ES-I3 (cell line): ENCODE measurements around the gene CNGA1.

Experiments
- H3K36me3 ChIP-seq: 2 replicates; pipeline ENCODE4 v1.6.1; 2013; ENCODE audit warnings: mild to moderate bottlenecking, low read length, control low read depth, moderate library complexity; ENCODE audit not compliant: insufficient read depth
- H3K4me1 ChIP-seq: 2 replicates; pipeline ENCODE4 v1.6.1; 2013; ENCODE audit warnings: mild to moderate bottlenecking, control low read depth, low read length; ENCODE audit not compliant: insufficient read depth
- H3K9ac ChIP-seq: 2 replicates; pipeline ENCODE4 v1.6.1; 2013; ENCODE audit warnings: low read depth, mild to moderate bottlenecking, low read length, moderate library complexity
- H3K9me3 ChIP-seq: 2 replicates; pipeline ENCODE4 v1.6.1; 2013; ENCODE audit warnings: mild to moderate bottlenecking, low read length, moderate library complexity; ENCODE audit not compliant: control insufficient read depth, insufficient read depth

Gene CNGA1

GRCh38 chr4:48038666-48039065, 22.2 kb upstream of the CNGA1 start:
- Histone ChIP-seq H3K9me3 (no peaks in the 10 kb centered on the region), H3K9ac (no peak overlapping the region), H3K36me3 (no peaks in the 10 kb centered on the region), H3K4me1 (no peaks in the 10 kb centered on the region)

- Histone ChIP-seq H3K9me3 (no peaks in the 10 kb centered on the region), H3K9ac (no peak overlapping the region), H3K36me3 (no peaks in the 10 kb centered on the region), H3K4me1 (no peaks in the 10 kb centered on the region)
Observed at GRCh38 chr4:48037117-48037462, 20.6 kb upstream of the CNGA1 start.

- Histone ChIP-seq H3K9me3 (no peaks in the 10 kb centered on the region), H3K4me1 (no peaks in the 10 kb centered on the region), H3K9ac (no peak overlapping the region), H3K36me3 (no peaks in the 10 kb centered on the region)
Observed at GRCh38 chr4:48035952-48036351, 19.5 kb upstream of the CNGA1 start.

GRCh38 chr4:48033825-48034413, 17.4 kb upstream of the CNGA1 start:
- H3K9me3 ChIP-seq, result no peaks in the 10 kb centered on the region
- H3K4me1 ChIP-seq, result peaks cover 13% of the 10 kb centered on the region

GRCh38 chr4:48033412-48033811, 16.9 kb upstream of the CNGA1 start:
- H3K9me3 ChIP-seq, result no peaks in the 10 kb centered on the region
- no peak overlapping the region for H3K9ac ChIP-seq
- peaks cover 18% of the 10 kb centered on the region for H3K4me1 ChIP-seq
- no peaks in the 10 kb centered on the region for H3K36me3 ChIP-seq

More at GRCh38 chr4:48033825-48034413, 17.4 kb upstream of the CNGA1 start:
- no peaks in the 10 kb centered on the region for H3K36me3 ChIP-seq
- no peak overlapping the region for H3K9ac ChIP-seq

- Histone ChIP-seq H3K36me3 (no peaks in the 10 kb centered on the region), H3K9me3 (no peaks in the 10 kb centered on the region), H3K4me1 (peaks cover 23% of the 10 kb centered on the region)
Observed at GRCh38 chr4:48032721-48033120, 16.2 kb upstream of the CNGA1 start.

GRCh38 chr4:48031802-48032525, 15.5 kb upstream of the CNGA1 start:
- H3K4me1 ChIP-seq, result peaks cover 23% of the 10 kb centered on the region
- H3K36me3 ChIP-seq, result no peaks in the 10 kb centered on the region
- H3K9me3 ChIP-seq, result no peaks in the 10 kb centered on the region
- H3K9ac ChIP-seq, result no peak overlapping the region

More at GRCh38 chr4:48032721-48033120, 16.2 kb upstream of the CNGA1 start:
- no peak overlapping the region for H3K9ac ChIP-seq

- no peaks in the 10 kb centered on the region for H3K36me3 ChIP-seq
- no peak overlapping the region for H3K9ac ChIP-seq
- H3K4me1 ChIP-seq, result peaks cover 23% of the 10 kb centered on the region
- no peaks in the 10 kb centered on the region for H3K9me3 ChIP-seq
Observed at GRCh38 chr4:48030470-48030869, 14.0 kb upstream of the CNGA1 start.

- Histone ChIP-seq H3K36me3 (no peaks in the 10 kb centered on the region), H3K4me1 (peaks cover 23% of the 10 kb centered on the region), H3K9ac (no peak overlapping the region), H3K9me3 (no peaks in the 10 kb centered on the region)
Observed at GRCh38 chr4:48028696-48029095, 12.2 kb upstream of the CNGA1 start.

GRCh38 chr4:48027653-48028052, 11.2 kb upstream of the CNGA1 start:
- H3K36me3 ChIP-seq, result no peaks in the 10 kb centered on the region
- no peaks in the 10 kb centered on the region for H3K9me3 ChIP-seq
- peaks cover 23% of the 10 kb centered on the region for H3K4me1 ChIP-seq
- no peak overlapping the region for H3K9ac ChIP-seq

- H3K9me3 ChIP-seq, result no peaks in the 10 kb centered on the region
- no peaks in the 10 kb centered on the region for H3K36me3 ChIP-seq
Observed at GRCh38 chr4:48025005-48025404, 8.5 kb upstream of the CNGA1 start.

GRCh38 chr4:48024522-48024921, 8.0 kb upstream of the CNGA1 start:
- no peaks in the 10 kb centered on the region for H3K36me3 ChIP-seq
- H3K9me3 ChIP-seq, result no peaks in the 10 kb centered on the region
- H3K4me1 ChIP-seq, result peaks cover 17% of the 10 kb centered on the region

More at GRCh38 chr4:48025005-48025404, 8.5 kb upstream of the CNGA1 start:
- Histone ChIP-seq H3K9ac (no peak overlapping the region), H3K4me1 (peaks cover 18% of the 10 kb centered on the region)

GRCh38 chr4:48022192-48022799, 5.8 kb upstream of the CNGA1 start:
- no peaks in the 10 kb centered on the region for H3K36me3 ChIP-seq
- no peaks in the 10 kb centered on the region for H3K4me1 ChIP-seq
- H3K9ac ChIP-seq, result no peak overlapping the region
- H3K9me3 ChIP-seq, result no peaks in the 10 kb centered on the region

More at GRCh38 chr4:48024522-48024921, 8.0 kb upstream of the CNGA1 start:
- no peak overlapping the region for H3K9ac ChIP-seq

GRCh38 chr4:48021100-48021499, 4.6 kb upstream of the CNGA1 start:
- H3K36me3 ChIP-seq, result no peaks in the 10 kb centered on the region
- H3K4me1 ChIP-seq, result no peaks in the 10 kb centered on the region
- H3K9ac ChIP-seq, result no peak overlapping the region
- no peaks in the 10 kb centered on the region for H3K9me3 ChIP-seq

GRCh38 chr4:48018112-48018511, 1.6 kb upstream of the CNGA1 start:
- no peaks in the 10 kb centered on the region for H3K4me1 ChIP-seq

More at GRCh38 chr4:48018112-48018511, 1.6 kb upstream of the CNGA1 start:
- H3K9ac ChIP-seq, result no peak overlapping the region
- H3K9me3 ChIP-seq, result no peaks in the 10 kb centered on the region; the same call in 1 of the 2 replicates
- H3K36me3 ChIP-seq, result no peaks in the 10 kb centered on the region
